ENCODE measurements around the gene CYTH3. TPM values are rescaled to one million over a fixed set of nuclear protein-coding genes. Genes with fewer than 3 reads are reported as not detected.

CYTH3 gene, protein sequence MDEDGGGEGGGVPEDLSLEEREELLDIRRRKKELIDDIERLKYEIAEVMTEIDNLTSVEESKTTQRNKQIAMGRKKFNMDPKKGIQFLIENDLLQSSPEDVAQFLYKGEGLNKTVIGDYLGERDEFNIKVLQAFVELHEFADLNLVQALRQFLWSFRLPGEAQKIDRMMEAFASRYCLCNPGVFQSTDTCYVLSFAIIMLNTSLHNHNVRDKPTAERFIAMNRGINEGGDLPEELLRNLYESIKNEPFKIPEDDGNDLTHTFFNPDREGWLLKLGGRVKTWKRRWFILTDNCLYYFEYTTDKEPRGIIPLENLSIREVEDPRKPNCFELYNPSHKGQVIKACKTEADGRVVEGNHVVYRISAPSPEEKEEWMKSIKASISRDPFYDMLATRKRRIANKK
- 24.1 and 28.7 TPM in 2 replicates for total RNA-seq
- long read RNA-seq, partial matches to known transcripts: 5 of 12 reads
- long read RNA-seq, other reads (novel, unspliced or antisense): 7 of 12 reads

DNA sequence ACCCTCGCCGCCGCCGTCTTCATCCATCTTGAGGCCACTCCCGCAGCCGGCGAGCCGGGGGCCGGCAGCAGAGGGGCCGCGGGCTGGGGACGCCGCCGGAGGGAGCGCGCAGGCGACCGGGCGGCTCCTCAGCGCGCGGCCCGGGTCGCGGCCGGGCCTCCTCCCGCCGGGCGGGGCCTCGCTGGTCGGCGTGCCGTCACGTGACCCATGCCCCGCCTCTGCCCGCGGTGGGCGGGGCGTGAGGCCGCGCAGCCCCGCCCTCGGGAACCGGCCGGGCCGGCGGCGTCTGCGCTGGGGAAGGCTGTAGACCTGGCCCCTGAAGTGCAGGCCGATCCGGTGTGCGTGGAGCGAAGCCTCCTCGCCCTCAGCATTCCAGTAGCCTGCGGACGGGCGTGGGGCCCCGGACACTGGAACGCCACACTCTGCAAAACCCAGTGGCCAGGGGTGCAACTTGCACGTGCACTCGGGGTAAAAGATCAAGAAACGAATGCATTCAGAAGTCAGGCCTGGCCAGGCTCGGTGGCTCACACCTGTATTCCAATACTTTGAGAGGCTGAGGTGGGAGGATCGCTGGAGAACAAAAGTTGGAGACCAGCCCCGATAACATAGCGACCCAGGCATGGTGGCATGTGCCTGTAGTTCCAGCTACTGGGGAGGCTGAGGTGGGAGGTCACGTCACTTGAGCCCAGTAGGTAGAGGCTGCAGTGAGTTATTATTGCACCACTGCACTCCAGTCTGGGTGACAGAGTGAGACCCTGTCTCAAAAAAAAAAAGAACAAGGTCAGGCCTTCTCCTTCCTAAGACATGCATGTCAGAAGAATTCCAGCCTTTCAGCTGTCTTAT lies at the start of gene CYTH3:
TSS of gene CYTH3 (minus strand) at position 144 of the 843 bp plus-strand sequence. CDS start at position 27, 117 bp downstream.
- peak; percentile 74 for DNase-seq (ENCODE audit: low read depth, low spot score)
- Mint-ChIP-seq H3K4me1 (peaks cover 48% of the 10 kb centered on the region), H3K36me3 (ENCODE audit: low read depth) (no peaks in the 10 kb centered on the region), H3K27me3 (ENCODE audit: low read depth) (peaks cover 15% of the 10 kb centered on the region), H3K4me3 (peak within 1 kb of the TSS; percentile 90), H3K27ac (ENCODE audit: unreplicated experiment) (peak within 1 kb of the TSS; percentile 53), H3K9me3 (no peaks in the 10 kb centered on the region)
- TF ChIP-seq, protein P1, sequence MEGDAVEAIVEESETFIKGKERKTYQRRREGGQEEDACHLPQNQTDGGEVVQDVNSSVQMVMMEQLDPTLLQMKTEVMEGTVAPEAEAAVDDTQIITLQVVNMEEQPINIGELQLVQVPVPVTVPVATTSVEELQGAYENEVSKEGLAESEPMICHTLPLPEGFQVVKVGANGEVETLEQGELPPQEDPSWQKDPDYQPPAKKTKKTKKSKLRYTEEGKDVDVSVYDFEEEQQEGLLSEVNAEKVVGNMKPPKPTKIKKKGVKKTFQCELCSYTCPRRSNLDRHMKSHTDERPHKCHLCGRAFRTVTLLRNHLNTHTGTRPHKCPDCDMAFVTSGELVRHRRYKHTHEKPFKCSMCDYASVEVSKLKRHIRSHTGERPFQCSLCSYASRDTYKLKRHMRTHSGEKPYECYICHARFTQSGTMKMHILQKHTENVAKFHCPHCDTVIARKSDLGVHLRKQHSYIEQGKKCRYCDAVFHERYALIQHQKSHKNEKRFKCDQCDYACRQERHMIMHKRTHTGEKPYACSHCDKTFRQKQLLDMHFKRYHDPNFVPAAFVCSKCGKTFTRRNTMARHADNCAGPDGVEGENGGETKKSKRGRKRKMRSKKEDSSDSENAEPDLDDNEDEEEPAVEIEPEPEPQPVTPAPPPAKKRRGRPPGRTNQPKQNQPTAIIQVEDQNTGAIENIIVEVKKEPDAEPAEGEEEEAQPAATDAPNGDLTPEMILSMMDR (conservative IDR thresholded peaks at IDR 0.05): no peak

DNA sequence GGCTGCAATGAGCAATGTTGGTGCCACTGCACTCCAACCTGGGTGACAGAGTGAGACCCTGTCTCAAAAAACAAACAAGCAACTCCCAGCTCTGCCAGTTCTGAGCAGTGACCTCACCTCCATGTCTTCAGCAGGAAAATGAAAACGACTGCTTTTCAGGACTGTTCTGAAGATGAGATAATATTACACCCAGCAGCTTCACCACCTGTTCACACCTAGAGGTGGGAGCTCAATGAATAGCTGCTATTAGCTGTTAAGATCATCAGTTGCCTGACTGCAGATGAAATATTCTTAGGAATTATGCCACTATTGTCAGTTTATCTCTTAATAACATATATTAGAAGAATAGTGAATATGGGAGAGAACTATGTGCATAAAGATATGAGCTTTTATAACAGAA lies 48.4 kb upstream of the CYTH3 start:
- Mint-ChIP-seq H3K27ac (ENCODE audit: unreplicated experiment) (no peak overlapping the region), H3K36me3 (ENCODE audit: low read depth) (no peaks in the 10 kb centered on the region), H3K4me3 (no peak overlapping the region), H3K27me3 (ENCODE audit: low read depth) (no peaks in the 10 kb centered on the region), H3K9me3 (no peaks in the 10 kb centered on the region), H3K4me1 (peaks cover 20% of the 10 kb centered on the region)
- TF ChIP-seq, protein P1 (conservative IDR thresholded peaks at IDR 0.05): no peak
- DNase-seq (ENCODE audit: low read depth, low spot score): no peak

DNA sequence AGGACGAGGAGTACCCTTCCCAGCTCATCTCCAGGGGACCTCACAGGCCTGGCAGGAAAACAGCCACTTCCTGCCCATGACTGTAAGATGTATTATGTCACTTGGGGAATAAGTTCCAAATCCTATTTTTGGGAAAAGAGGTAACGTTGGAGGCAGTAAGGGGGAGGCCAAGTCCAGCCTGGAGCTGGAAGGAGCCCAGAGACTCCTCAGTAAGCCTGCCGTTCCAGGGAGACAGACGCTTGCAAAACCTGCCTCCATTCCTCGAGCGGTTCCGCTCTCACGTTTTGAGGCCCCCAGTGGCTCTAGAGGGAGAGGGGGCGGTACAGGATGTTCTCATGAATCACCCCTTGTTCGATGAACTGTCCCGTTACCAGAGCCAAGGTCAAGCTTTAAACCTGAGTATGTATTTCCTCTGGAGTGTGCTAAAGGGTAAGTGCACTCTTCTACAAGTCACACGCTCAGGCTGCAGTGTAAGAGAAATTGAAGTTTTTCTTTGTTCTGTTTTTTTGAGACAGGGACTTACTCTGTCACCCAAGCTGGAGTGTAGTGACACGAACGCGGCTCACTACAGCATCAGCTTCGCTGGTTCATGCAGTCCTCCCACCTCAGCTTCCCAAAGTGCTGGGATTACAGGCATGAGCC lies 45.5 kb upstream of the CYTH3 start:
- no peaks in the 10 kb centered on the region for H3K9me3 Mint-ChIP-seq
- H3K27ac Mint-ChIP-seq (ENCODE audit: unreplicated experiment): peak overlapping the region; percentile 97
- TF ChIP-seq, protein P1 (conservative IDR thresholded peaks at IDR 0.05): no peak
- H3K27me3 Mint-ChIP-seq (ENCODE audit: low read depth): no peaks in the 10 kb centered on the region
- no peaks in the 10 kb centered on the region for H3K36me3 Mint-ChIP-seq (ENCODE audit: low read depth)
- peak; percentile 11 for DNase-seq (ENCODE audit: low read depth, low spot score)
- H3K4me1 Mint-ChIP-seq: peaks cover 16% of the 10 kb centered on the region
- peak overlapping the region; percentile 29 for H3K4me3 Mint-ChIP-seq

DNA sequence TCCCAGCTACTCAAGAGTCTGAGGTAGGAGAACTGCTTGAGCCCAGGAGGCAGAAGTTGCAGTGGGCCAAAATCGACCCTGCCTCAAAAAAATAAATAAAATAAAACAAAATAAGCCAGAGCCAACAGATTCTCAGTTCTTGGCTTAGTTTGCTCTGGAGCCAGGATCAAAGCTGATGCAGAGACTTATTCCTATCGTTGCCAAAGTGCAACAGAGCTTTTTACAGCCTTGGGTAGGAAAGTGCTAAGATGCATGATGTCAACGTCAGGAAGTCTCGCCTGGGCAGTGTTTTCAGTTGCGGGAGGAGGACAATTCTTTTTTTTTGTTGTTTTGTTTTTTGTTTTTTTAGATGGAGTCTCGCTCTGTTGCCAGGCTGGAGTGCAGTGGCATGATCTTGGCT lies 43.8 kb upstream of the CYTH3 start:
- TF ChIP-seq, protein P1 (conservative IDR thresholded peaks at IDR 0.05): no peak
- DNase-seq (ENCODE audit: low read depth, low spot score): no peak
- no peaks in the 10 kb centered on the region for H3K36me3 Mint-ChIP-seq (ENCODE audit: low read depth)
- no peak overlapping the region for H3K4me3 Mint-ChIP-seq
- H3K9me3 Mint-ChIP-seq: no peaks in the 10 kb centered on the region
- peaks cover 15% of the 10 kb centered on the region for H3K4me1 Mint-ChIP-seq
- no peaks in the 10 kb centered on the region for H3K27me3 Mint-ChIP-seq (ENCODE audit: low read depth)
- H3K27ac Mint-ChIP-seq (ENCODE audit: unreplicated experiment): no peak overlapping the region

DNA sequence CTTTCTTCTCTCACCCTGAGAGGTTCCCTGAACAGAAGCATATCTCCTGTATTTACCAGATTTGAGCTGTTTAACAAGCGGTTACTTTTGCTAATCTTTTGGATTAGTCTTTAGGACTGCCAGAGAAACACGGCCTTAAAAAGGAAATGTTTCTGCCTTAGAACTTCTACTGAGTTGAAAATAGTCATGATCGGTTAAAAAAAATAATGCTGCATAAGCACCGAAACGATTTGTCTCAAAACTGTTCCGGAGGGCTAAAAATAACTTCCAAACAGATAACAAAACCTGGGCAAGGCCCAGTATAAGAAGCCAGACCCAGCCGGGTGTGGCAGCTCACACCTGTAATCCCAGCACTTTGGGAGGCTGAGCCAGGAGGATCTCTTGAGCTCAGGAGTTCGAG lies 43.3 kb upstream of the CYTH3 start:
- no peaks in the 10 kb centered on the region for H3K27me3 Mint-ChIP-seq (ENCODE audit: low read depth)
- TF ChIP-seq, protein P1 (conservative IDR thresholded peaks at IDR 0.05): no peak
- peaks cover 15% of the 10 kb centered on the region for H3K4me1 Mint-ChIP-seq
- no peaks in the 10 kb centered on the region for H3K36me3 Mint-ChIP-seq (ENCODE audit: low read depth)
- H3K4me3 Mint-ChIP-seq: no peak overlapping the region
- no peaks in the 10 kb centered on the region for H3K9me3 Mint-ChIP-seq
- H3K27ac Mint-ChIP-seq (ENCODE audit: unreplicated experiment): no peak overlapping the region
- DNase-seq (ENCODE audit: low read depth, low spot score): no peak
